BJ (cell line): ENCODE results near the gene LSM3. TPM values are rescaled to one million over a fixed set of nuclear protein-coding genes. Genes with fewer than 3 reads are reported as not detected.

Experiments used
- CTCF ChIA-PET: fragments of 350-600 bp; formaldehyde crosslinking; extraction: SDS; loops from one replicate; lab custom pipeline; 2021; ENCODE audit warnings: antibody characterized with exemption, inconsistent platforms; lab: Yijun Ruan, JAX
- POLR2A ChIA-PET: fragments of 300-600 bp; sonication (Branson Sonifier 250); formaldehyde crosslinking; extraction: SDS; loops from one replicate; lab custom pipeline; 2021; ENCODE audit warnings: antibody characterized with exemption; lab: Charles Lee
- DNase-seq: peaks from one replicate; pipeline ENCODE4 v3.0.0-alpha.2; 2011; ENCODE audit warnings: low read depth
- H3K27me3 ChIP-seq: 2 replicates; pipeline ENCODE4 v1.6.0; 2011; ENCODE audit warnings: low read length; ENCODE audit not compliant: control insufficient read depth, insufficient read depth
- H3K36me3 ChIP-seq: 2 replicates; pipeline ENCODE4 v1.5.1; 2011; ENCODE audit warnings: low read length; ENCODE audit not compliant: control insufficient read depth, insufficient read depth
- H3K4me3 ChIP-seq: 2 replicates; pipeline ENCODE4 v1.5.1; 2011; ENCODE audit warnings: low read depth, mild to moderate bottlenecking, control low read depth, low read length
- polyA plus RNA-seq: library from polyadenylated mRNA; depleted of rRNA; stranded (reverse); fragments of >200 nt; gene quantifications from 2 replicates; pipeline ENCODE4 v1.2.3, GENCODE V29; 2011
- TF ChIP-seq, protein P1 (sequence below): IDR thresholded peaks from 2 replicates; pipeline ENCODE4 v1.5.1; 2011; ENCODE audit warnings: low read depth, mild to moderate bottlenecking, control low read depth, inconsistent platforms, low read length, moderate library complexity; ENCODE audit not compliant: insufficient read depth

Gene LSM3
- polyA plus RNA-seq, 1 experiment: 2.7 TPM

GRCh38 chr3:14211621-14212020, 33.0 kb downstream of the LSM3 start:
- no peak for DNase-seq
- CTCF ChIA-PET: interaction anchor here (0.7 to 4.6 kb wide), 9 partner anchors 8 to 257 kb away, joined by 3 to 22 read pairs (median 6); no protein-coding TSS in a partner anchor
- POLR2A ChIA-PET: interaction anchor here (1.0 kb wide), 1 partner anchor 33 kb away, joined by 5 read pairs; the partner anchor contains the start of genes LSM3 and XPC
- TF ChIP-seq, protein P1, sequence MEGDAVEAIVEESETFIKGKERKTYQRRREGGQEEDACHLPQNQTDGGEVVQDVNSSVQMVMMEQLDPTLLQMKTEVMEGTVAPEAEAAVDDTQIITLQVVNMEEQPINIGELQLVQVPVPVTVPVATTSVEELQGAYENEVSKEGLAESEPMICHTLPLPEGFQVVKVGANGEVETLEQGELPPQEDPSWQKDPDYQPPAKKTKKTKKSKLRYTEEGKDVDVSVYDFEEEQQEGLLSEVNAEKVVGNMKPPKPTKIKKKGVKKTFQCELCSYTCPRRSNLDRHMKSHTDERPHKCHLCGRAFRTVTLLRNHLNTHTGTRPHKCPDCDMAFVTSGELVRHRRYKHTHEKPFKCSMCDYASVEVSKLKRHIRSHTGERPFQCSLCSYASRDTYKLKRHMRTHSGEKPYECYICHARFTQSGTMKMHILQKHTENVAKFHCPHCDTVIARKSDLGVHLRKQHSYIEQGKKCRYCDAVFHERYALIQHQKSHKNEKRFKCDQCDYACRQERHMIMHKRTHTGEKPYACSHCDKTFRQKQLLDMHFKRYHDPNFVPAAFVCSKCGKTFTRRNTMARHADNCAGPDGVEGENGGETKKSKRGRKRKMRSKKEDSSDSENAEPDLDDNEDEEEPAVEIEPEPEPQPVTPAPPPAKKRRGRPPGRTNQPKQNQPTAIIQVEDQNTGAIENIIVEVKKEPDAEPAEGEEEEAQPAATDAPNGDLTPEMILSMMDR: no peak
- Histone ChIP-seq H3K4me3 (no peak overlapping the region), H3K27me3 (no peaks in the 10 kb centered on the region), H3K36me3 (no peaks in the 10 kb centered on the region)

- H3K4me3 ChIP-seq: no peak overlapping the region
- DNase-seq: no peak
- no peaks in the 10 kb centered on the region for H3K36me3 ChIP-seq
- no peaks in the 10 kb centered on the region for H3K27me3 ChIP-seq
- POLR2A ChIA-PET: no interaction called here
- TF ChIP-seq, protein P1: no peak
- CTCF ChIA-PET: interaction anchor here (0.7 to 4.6 kb wide), 6 partner anchors 8 to 50 kb away, joined by 3 to 22 read pairs (median 11); no protein-coding TSS in a partner anchor
These were observed 33.4 kb downstream of the LSM3 start for GRCh38 chr3:14212032-14212431.

GRCh38 chr3:14213066-14213774, 34.6 kb downstream of the LSM3 start:
- DNase-seq: no peak
- ChIA-PET POLR2A (no interaction called here), CTCF (interaction anchor here (0.9 to 4.6 kb wide), 4 partner anchors 10 to 248 kb away, joined by 3 to 22 read pairs (median 11); no protein-coding TSS in a partner anchor)
- TF ChIP-seq, protein P1: no peak
- Histone ChIP-seq H3K27me3 (no peaks in the 10 kb centered on the region), H3K4me3 (no peak overlapping the region), H3K36me3 (no peaks in the 10 kb centered on the region)

- POLR2A ChIA-PET: no interaction called here
- Histone ChIP-seq H3K36me3 (no peaks in the 10 kb centered on the region), H3K4me3 (no peak overlapping the region), H3K27me3 (no peaks in the 10 kb centered on the region)
- TF ChIP-seq, protein P1: no peak
- CTCF ChIA-PET: interaction anchor here (0.6 to 1.1 kb wide), 2 partner anchors 16 to 201 kb away, joined by 3 read pairs; no protein-coding TSS in a partner anchor
- no peak for DNase-seq
These were observed 36.1 kb downstream of the LSM3 start for GRCh38 chr3:14214764-14215163.

DNA sequence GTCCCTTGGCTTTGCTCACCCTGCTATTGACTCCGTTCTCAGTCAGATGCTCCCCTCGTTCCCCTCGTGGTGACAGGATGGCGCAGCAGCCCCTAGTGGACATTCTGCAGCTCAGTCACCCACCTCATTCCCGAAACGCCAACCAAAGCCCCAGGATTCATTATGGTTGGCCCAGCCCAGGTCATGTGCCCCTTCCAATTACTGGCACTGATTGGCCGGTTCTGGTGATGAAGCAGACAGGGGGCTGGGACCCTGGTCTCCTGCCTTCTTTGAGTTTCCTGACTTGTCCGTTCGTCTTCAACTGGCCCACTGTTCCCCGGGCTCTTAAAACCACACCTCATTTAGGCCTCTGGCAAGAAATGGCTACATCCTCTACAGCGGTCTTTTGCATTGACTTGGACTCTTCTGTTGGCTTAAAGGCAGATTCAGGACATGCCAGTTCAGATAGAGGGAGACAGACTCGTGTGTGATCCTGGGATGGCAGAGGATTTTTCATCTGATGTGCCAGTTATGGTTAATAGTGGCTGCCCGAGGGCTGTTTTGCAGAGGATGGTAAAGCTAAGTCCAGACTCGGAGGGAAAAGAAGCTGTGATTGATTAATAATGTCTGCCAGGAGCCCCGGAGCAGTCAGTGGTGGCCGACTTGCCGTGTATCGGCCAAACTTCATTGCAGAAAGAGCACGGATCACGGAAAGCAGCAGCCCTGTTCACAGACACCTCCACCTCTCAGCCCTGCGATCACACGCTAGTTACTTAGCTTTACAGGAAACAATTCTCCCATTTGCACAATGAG, 37.8 kb downstream of the LSM3 start:
- Histone ChIP-seq H3K27me3 (no peaks in the 10 kb centered on the region), H3K4me3 (no peak overlapping the region), H3K36me3 (no peaks in the 10 kb centered on the region)
- TF ChIP-seq, protein P1: no peak
- ChIA-PET POLR2A (no interaction called here), CTCF (interaction anchor here (1.6 to 2.4 kb wide), 2 partner anchors 12 to 16 kb away, joined by 4 to 9 read pairs; no protein-coding TSS in a partner anchor)
- DNase-seq: no peak
